ENCODE results near the gene TAF5. TPM values are rescaled to one million over a fixed set of nuclear protein-coding genes. Genes with fewer than 3 reads are reported as not detected.

TAF5 gene
- 2.3 and 4.9 TPM in 2 replicates for total RNA-seq

DNA sequence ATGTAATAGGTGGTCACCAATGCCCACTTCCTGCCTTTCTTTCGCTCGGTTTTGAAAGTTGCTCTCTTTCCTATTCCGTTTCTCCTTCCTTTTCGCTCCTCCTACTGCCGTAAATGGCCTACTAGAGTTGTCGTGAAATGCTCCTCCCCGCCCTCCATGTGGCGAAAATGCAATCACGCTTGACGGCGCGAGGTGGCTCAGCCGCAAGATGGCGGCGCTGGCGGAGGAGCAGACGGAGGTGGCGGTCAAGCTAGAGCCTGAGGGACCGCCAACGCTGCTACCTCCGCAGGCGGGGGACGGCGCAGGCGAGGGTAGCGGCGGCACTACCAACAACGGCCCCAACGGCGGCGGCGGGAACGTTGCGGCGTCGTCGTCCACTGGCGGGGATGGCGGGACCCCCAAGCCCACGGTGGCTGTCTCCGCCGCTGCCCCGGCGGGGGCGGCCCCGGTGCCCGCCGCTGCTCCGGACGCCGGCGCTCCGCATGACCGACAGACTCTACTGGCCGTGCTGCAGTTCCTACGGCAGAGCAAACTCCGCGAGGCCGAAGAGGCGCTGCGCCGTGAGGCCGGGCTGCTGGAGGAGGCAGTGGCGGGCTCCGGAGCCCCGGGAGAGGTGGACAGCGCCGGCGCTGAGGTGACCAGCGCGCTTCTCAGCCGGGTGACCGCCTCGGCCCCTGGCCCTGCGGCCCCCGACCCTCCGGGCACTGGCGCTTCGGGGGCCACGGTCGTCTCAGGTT lies at the start of gene TAF5:
Gene TAF5 (plus strand): TSS at position 195 of the 737 bp plus-strand sequence. CDS start 14 bp downstream, at position 209.

DNA sequence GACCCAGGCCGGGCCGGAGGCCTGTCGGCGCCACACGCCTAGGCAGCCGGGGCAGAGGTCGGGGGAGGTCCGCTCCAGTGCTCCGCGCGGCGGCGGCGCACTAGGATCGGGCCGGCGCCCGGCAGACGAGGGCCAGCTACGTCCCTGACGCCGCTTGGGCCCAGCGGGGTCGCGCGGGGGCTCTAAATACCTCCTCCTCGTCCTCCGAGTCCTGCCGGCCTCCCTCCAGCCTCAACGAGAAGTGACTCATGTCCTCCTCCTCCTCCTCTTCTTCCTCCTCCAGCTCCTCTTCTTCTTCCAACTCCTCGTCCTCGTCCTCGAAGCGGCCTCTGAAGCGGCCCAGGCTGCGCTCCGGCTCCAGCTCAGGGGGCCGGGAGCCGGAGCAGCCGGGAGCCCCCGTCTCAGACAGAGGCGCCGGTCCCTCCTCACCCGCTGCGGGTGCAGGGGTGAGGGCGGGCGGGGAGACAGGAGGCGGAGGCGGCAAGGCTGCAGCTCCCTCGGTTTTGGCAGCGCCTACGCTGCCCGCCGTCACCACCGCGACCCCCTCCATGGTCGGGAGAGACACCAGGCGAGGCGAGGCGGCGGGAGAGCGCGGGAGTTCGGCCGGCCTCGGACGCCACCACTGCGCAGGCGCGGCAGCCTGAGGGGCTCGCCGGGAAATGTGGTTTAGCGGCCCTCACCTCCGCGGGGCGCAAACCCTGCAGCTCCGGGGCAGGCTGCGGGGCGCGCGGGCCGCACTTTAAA lies 17.1 kb upstream of the TAF5 start, which contains the start of gene PCGF6:
Gene PCGF6 (minus strand): TSS at position 624 of the 744 bp plus-strand sequence. CDS start 74 bp downstream, at position 550.

DNA sequence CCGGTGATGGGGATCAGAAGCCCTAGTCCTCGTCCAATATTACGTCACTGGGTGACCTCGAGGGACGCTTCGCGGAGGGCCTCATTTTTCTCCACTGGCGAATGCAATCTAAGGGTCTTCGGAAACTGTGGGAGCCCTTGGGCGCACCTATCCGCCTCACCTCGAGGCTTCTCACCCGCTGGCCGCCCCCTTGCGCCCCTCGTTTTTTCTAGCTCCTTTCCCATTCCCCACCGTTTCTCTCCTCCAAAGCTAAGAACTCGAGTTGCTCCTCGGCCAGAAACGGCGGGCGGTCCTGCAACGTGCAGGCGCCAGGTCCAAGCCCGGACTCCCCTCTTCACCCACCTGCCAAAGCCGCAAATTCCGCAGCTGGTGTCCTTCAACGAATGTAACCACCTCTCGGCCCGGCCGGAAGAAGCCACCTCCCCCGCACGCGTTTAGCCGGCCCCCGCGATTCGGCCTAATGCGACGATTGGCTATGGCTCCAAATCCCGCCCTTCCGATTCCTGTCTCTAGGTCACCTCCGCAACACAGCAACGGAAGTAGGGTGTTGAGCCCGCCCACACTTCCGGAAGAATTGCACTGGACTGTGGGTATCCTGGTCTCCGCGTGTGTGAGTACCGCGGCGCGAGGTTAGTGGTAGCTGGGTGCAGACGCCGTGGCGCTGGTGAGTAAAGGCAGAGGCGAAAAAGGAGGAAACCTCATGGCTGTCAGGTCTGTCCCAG lies 28.5 kb downstream of the TAF5 start, which contains the start of the genes ATP5MK and PDCD11:
Gene ATP5MK (minus strand): TSS at position 409 of the 722 bp plus-strand sequence. CDS start 4,018 bp downstream, outside the sequence.
Gene PDCD11 (plus strand): TSS at position 560 of the 722 bp plus-strand sequence. CDS start 1,801 bp downstream, outside the sequence.

Other genes with a start within 250 kb of the TAF5 start
- 67.0 and 67.7 TPM in 2 replicates for gene NT5C2, start 174.7 kb upstream of the TAF5 start, total RNA-seq
- 0.09 and 0.12 TPM in 2 replicates for gene RPEL1, start 122.1 kb upstream of the TAF5 start, total RNA-seq
- 0.09 and 0.12 TPM in 2 replicates for gene INA, start 90.8 kb upstream of the TAF5 start, total RNA-seq
- 6.1 and 9.2 TPM in 2 replicates for gene PCGF6, start 16.8 kb upstream of the TAF5 start, total RNA-seq
- gene ATP5MK, start 28.5 kb downstream of the TAF5 start, total RNA-seq = 255 and 293 TPM in 2 replicates
- 16.0 and 18.9 TPM in 2 replicates for gene PDCD11, start 28.6 kb downstream of the TAF5 start, total RNA-seq
- gene CALHM2, start 84.4 kb downstream of the TAF5 start, total RNA-seq = 84.4 and 88.9 TPM in 2 replicates
- gene CALHM1, start 90.9 kb downstream of the TAF5 start, total RNA-seq = not detected in 2 replicates
- 0.58 TPM in 1 of 2 replicates, not detected in the other for gene CALHM3, start 111.3 kb downstream of the TAF5 start, total RNA-seq
- gene NEURL1, start 125.7 kb downstream of the TAF5 start, total RNA-seq = under 0.01 and 2.4 TPM in 2 replicates